Measurements from ENCODE around the gene NOD1.

- TF ChIP-seq CTCF (IDR thresholded peaks at IDR 0.05; ENCODE audit: low read depth, low read length) (no peak), EZH2phosphoT487 (IDR thresholded peaks at IDR 0.05; ENCODE audit: low read depth) (no peak)
These were observed 4.7 kb downstream of the NOD1 start for GRCh38 chr7:30473903-30474302.
